Stimulated activated CD4-positive, alpha-beta T cell treated with anti-CD3 and anti-CD28 coated beads, Interleukin-15, amount 100 ng/mL, for 1 hour (primary cell): ENCODE results near the gene ABLIM3.

ENCODE experiments used
- DNase-seq, 2 donors: peaks; one replicate each; pipeline ENCODE4 v3.0.0-alpha.2; 2020; ENCODE audit warnings: low read depth in 1 of 2, low spot score in 1 of 2

ABLIM3 gene

DNA sequence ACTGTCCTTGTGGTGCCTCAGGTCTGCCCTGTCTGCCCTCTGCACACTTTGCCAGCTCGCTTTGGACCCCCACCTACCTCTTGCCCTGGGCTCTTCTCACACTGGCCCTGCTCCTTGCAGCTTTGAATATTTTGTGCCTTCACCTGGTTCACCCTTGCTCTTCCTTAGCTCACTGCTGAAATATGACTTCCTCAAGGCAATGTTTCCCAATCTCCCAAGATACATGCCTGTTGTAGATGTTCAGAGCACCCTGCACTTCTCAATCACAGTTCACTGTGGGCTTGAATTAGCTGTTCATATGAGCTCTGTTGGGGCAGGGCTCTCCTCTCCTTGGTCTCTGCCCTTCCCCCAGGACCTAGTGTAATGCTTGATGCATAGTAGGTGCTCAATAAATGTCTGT, 138.4 kb downstream of the ABLIM3 start:
- DNase-seq = no peak

DNA sequence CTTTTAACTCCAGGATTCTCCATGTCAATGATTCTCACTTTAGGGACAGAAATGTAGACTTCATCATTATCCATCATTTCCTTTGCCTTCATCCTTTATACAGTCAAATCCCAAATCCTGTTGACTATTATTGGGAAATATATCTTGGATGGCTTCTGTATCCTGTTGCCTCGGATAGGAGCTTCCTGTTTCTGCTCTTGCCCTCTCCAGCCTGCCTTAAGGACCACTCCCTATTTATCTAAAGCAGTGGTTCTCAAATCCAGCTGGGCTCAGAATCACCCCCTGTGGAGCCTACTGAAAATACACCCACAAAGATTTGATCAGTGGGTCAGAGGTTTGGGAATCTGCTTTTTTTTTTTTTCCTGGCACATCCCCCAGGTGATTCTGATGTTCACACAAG, 138.8 kb downstream of the ABLIM3 start:
- DNase-seq = no peak

DNA sequence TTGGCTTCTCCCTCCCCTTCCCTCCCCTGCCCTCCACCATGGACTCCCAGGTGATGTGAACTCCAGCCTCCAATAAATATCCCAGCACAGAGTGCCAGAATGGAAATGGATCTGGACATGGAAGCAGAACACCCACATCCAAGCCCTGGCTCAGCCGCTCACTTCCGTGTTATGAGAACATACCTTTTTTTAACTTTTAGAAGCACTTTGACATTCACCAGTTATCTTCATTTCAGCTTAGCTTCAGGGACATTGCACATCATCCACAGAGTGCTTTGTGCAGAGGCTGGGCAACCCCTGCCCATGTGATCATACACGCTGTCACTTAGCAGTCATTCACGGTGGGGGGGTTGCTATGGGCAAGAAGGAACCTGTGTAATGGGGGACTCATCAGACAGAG, 139.5 kb downstream of the ABLIM3 start:
- DNase-seq = no peak

DNA sequence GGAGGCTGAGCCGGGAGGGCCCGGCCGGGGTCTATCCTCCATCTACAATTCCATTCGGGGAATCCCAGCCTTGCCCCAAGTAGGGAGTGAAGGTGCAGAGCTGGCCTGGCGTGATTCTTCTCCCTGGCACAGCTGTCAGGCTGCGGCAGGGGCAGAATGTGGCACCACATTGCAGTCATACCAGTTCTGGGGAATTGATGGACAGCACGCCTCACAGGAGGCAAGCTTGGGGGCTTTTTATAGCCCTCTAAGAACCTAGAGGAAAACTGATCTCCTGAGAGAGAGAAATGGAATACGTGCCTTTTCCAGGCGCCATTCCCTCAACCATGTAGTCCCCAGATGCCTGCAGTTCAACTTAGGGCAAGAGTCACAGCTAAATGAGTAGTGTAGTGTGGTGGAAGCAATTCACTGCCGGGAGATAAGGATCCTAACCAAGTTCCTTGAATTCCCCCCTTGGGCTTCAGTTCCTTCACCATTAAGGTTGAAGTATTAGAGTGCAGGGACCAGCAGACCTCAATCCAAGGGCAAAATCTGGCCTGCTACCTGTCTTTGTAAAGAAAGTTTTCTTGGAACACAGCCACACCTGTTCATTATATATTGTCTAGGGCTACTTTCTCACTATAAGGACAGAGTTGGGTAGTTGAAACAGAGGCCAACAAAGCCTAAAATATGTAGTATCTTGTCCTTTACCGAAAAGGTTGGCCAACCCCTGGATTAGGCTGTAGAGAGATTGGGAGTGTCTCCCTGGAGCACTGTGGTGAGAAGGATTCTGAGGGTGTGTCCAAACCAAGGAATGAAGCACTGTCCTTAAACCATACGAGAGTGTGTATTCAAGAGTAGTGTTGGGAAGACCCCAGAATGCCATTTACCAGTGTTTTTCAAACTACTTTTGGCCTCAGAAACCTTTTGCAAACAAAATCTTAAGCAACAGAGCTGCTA, 141.0 kb downstream of the ABLIM3 start:
- DNase-seq = no peak

DNA sequence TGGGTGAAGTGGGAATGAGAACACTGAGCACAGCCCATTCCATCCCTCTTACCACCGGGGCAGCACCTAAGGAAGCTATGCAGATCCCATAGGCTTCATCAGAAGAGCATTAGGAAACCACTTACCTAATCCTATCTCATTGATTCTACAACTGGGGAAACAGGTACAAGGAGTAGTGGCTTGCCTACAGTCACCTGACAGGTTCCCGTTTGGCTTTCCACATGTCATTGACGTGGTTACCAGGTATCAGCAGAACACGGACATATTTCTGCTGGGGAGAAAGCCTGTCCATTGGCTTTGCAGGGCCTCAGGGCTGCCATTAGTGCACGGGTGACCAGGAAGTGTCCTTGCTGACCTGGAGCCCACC, 141.7 kb downstream of the ABLIM3 start:
- no peak for DNase-seq

DNA sequence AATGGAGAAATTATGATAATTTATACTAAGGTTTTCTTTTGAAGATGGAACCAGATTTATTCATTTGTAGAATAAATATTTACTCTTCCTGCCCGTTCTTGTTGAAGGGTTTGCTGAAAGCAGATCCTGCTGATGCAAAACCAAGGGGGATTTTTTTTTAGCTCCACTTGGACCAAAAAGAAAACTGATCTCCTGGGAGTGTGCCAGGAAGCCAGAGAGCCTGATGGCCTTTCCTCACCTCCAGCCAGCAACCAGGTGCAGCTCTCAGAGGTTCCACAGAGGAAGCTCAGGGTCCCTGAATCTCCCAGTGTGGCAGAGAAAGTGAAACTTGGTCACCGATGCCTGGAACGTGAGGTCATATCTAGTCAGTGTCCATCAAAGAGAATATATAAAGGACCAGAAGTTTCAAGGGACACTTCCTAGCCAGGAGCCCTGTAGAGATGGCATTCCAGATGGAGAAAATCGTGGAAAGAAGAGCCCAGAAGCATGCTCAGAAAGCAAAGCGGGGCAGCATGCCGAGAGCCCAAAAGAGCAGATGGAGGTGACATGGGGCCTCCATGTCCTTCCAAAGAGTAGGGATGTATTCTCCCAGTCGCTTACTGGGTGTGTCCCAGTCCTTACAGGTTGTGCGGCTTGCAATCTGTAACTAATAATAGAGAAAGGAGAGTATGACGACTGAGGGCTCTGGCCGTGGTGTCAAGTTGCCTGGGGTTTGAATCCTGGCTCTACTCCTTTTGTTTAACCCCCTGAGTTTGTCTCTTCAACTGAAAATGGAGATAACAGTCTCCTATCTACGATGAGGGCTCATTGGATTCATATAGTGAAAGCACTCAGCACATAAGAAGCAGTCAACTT, 142.6 kb downstream of the ABLIM3 start:
- DNase-seq = no peak

DNA sequence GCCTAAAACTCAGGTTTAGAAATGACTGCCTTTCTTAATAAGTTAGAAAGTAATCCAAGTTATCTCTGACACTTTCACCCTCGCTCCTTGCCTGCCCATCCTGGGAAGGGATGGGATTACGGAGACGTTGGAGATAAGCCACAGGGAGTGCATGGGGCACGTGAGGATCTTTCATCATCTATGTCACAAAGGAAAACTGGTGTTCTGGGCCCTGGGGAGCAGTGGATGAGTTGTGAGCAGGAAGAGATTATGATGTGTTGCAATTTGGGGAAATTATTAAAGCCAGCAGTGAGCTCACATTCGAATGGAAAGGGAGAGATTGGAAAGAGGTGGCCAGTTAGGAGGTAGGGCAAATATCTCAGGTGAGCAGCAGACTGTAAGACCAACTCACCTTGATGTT, 143.2 kb downstream of the ABLIM3 start:
- DNase-seq = no peak

DNA sequence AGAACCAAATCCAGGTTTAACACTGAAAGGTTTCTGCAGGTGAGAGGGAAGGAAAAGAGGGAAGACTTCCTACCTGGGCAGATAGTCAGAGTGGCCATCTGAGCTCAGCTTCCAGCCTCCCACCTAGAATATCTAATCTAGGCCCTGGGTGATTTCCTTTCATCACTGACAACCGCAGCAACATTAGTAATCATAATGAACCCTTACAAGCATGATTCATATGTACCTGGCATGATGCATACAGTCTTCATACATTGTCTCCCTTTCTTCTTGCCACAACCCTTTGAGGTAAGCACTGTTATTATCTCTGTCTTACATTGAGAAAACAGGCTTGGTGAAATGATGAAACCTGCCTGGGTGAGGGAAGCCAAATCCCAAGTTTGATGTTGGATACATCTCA, 143.9 kb downstream of the ABLIM3 start:
- no peak for DNase-seq

DNA sequence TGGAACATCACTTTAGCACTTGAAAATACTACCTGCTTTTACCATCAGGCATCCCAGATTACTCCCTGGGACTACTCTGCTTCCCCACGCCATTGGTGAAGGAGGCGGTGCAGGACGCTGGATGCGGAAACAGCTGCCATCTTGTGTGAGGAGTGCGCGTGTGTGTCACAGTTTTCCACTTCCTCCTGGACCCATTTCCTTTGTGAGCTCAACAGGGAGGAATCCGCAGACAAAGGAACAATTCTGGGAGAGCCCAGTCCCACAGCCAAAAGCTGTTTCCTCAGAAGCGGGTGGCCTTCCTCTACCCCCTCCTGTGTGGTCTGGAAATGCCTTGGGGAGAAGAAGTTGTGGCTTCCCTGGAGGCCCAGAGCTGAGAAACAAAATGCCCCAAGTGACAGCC, 147.1 kb downstream of the ABLIM3 start:
- no peak for DNase-seq

DNA sequence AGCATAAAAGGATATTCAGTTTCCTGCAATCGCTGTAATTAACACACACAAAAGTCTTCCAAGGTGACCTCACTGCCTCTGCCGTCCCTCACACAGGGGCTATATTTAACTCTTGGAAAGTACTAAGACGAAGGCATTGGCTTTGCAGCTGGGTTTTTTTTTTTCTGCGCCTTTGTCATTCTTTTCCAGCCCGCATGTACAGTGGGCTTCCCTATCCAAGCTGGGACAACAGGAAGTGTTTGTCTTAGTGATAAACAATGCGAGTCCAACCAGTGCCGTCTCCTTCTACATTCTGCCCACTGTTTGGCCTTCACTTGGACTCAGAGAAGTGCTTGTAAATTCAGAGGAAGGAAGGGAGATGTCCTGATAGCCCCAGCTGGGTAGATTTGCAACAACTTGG, 148.0 kb downstream of the ABLIM3 start:
- no peak for DNase-seq

DNA sequence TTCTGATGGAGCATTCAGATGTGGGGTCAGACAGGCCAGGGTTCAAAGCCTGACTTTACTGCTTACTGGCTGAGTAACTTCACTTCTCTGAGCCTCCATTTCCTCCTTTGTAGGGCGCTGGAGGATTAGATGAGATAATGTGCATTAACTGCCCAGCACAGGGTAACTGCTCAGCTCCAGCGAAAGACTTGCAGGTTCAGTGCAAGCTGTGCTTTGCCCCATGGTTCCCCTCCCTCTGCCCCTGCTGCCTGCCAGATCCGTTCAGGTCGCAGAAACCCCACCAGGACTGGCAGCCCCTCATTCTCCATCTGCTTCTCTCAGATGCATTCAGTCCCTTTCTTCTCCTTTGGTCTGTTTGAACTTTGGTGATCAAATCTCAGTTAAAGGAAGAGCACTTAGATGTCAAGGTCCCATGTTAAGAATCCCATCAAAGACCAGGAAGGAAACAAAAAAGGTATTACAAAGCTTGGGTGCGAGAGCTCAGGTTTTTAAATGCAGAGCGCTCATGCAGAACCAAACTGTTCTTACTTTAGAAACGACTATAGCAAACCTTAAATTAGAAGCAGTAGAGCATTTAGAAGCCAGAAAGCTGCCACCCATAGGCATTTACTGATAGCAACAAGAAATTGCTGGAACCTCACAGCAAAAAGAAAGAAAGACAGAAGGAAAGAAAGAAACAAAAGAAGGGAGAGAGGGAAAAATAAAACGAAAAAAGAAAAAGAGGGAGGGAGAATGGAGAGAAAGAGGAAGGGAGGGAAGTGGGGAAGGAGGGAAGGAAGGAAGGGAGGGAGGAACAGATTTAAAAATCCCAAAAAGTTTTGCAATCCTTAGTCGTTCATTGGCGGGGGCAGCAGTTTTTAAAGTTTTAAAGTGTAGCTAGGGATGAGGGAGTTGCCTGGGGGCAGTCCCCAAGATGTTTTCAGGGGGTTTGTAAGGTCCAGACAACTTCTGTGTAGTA, 153.9 kb downstream of the ABLIM3 start:
- no peak for DNase-seq

DNA sequence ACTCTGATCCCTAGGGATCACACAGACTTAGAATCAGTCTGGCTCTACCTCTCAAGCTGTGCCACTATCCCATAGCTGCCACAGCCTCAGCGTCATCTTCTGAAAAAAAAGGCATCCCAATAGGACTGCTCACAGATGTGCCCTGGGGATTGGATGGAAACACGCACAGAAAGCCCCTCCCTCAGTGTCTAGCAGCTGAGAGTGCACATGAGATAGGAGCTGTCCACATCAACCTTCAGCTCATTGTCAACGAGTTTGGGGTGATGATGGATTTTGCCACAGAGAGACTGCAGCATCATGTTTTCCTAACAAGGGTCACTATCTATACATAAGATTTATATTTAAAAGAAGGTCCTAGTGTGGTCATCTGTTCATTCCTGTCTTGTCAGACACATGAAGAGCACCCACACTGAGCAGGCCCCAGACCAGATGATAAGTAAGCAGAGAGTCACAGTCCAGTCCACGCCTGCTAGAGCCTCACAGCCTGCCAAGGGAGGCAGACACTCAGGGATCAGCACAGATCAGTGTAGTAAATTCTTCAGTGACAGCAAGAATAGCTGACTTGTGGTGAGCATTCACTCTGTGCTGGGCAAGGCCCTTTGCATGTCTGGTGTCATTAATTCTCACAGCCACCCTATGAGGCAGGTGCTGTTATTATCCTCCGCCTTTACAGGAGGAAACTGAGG, 156.2 kb downstream of the ABLIM3 start:
- no peak for DNase-seq

DNA sequence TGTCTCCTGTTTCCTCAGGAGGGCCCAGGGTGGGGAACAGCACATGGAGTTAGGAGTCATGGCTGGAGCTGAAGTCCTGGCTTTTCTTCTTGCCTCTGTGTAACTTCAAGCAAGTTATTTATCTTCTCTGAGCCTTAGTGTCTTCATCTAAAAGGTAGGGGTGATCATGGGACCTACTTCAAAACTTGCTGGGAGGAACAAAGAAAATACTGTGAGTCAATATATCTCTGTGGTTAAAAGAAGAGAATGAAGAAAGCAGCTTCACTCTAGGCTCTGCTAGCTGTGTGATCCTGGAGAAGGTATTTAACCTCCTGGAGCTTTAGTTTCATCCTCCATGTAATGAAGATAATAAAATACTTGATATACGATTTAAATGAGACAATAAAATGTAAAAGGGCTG, 156.9 kb downstream of the ABLIM3 start:
- DNase-seq = no peak

DNA sequence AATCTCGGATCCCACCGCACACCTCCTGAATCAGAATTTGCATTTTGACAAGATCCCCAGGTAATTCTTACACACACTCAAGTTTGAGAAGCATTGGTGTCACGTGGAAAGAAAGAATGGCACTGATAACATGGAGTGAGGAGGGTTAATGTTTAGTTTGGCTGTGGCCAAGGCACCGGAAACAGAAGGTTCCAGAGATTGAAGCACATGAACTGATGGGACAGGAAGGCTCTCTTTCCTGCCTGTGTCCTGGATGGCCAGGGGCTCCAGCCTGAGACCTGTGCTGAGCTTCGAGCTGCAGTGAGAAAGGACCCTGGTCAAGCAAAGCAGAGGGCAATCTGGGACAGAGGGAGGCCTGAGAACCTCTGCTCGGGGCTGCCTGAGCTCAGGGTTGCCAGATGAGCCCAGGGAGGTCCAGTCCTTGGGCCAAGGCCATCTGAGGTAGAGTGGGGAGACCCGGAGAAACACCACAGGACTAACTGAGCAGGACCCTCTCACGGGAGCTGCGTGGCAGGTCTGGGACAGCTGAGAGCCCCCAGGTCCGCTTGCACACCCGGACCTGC, 157.6 kb downstream of the ABLIM3 start:
- DNase-seq = no peak

DNA sequence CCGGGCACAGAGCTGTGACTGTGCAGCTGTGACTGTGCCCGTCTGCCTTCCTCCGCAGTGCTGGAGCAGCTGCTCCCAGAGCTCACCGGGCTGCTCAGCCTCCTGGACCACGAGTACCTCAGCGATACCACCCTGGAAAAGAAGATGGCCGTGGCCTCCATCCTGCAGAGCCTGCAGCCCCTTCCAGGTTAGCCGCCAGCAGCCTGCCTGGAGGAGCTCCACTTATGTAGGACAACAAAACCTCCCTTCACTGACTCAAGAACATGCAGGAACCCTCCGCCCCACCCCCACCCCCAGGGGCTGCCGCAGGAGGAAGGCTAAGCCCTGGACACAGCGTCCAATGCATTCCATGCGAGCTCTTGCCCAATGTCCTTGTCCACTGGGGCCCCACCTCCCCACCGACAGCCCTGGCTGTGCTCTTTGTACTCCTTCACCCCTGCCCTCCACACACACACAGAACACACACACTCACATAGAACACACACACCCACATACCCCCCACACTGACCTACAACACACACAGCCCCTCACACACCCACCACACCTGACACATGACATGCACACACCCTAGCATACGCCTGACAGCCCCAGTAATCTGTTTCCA, 158.3 kb downstream of the ABLIM3 start:
- no peak for DNase-seq

DNA sequence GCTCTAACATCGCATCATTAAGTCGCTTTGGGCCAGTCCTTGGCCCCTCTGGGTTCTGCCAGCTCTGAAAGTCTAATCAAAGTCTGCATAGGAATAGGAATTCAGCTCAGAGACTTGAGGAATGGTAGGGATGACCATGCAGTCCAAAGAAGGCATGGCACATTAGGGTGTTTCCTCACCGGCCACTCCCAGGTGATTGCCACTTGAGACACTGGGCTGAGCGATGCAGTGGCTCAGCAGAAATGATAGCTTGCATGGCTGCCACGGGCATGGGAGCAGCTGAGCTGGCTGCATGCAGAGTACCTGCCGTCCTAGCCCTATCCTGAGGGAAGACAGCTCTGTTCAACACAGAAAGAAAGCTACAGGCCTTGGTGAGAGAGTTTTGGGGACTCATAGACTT, 159.1 kb downstream of the ABLIM3 start:
- DNase-seq = no peak

DNA sequence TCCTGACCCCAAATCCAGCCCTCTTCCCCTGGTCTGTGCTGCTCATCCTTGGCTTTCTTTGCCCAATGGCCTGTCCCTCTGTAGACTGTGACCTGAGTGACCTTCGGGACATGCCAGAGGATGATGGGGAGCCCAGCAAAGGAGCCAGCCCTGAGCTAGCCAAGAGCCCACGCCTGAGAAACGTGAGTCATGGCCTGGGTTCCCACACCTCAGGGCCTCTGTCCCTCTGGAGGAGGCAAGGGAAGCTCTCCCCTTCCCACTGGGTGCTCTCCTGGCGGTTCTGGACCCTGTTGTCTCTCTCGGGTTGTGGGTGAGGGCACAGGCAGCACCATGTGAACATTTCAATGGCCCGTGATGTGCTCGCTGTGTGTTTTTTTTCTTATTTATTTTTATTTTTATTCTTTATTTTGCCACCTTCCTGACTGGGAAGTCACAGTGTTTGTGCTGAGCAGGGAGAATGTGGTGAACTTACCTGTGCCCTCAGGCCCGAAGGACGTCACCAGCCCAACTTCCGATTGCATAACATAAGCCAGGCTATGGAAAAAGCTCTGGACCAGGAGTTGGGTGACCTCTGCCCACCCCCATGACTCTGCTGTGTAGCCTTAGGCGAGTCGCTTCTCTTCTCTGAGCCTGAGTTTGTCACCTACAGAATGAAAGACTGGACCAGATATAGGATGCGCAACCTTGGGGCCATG, 159.9 kb downstream of the ABLIM3 start:
- DNase-seq = no peak

DNA sequence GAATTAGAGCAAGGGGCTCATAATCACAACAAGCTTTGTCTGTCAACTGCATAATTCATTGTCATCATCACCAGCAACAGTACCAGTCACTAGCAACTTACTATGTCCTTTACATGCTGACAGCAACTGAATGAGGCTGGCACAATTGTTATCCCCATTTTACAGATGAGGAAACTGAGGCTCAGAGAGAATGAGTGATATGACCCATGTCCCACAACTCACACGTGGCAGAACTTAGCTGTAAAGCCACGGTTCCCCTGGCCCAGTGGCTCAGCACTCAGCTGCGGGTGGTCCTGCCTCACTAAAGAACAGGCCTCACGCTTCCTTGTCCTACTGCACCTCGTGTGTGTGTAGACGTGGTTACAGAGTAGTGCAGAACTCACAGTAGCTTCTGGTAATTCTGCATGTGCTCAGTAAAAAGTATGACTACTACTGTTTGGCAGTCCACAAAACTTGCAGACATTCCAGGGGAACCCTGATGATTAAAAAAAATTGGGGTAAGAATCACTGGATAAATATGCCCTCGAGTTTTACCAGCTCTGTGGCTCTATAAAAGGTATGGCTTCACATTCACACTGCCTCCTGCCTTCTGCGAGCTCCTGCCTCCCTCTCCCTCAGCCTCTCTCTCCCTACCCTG, 160.6 kb downstream of the ABLIM3 start:
- no peak for DNase-seq

DNA sequence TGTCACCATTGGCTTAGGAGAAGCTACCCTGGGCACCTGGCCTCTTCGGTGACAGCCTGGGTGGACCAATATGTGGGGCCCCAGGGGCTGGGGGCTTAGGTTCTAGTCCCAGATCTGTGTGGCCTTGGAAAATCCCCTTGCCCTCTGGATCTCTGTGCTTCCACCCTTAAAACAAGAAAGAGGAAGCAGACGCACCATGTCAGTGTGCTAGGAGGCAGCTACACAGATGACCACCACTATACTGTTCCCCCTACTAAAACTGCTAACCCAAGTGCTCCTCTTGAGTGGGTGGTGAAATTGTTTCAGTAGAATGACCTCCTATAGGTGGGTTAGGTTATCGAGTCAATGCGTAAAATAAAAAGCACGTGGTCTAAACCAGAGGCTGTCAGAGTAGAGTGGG, 161.3 kb downstream of the ABLIM3 start:
- DNase-seq = no peak
